Transverse colon (tissue), 4 donors: ENCODE results near the gene GOLGA5.

Source experiments
- CTCF ChIP-seq, 5 experiments: fragments of 200-600 bp in 3 of 5; fragments of 450-650 bp in 2 of 5; sonication (generic) in 3 of 5; IDR thresholded peaks; 1 replicate in 2 of 5; 2 replicates in 3 of 5; pipeline ENCODE4 v1.5.1; 2016 to 2017; ENCODE audit warnings: antibody characterized with exemption in 5 of 5, inconsistent platforms in 3 of 5, mild to moderate bottlenecking in 2 of 5, moderate library complexity in 1 of 5
- EP300 ChIP-seq: sonication (generic); formaldehyde crosslinking; IDR thresholded peaks from one replicate; pipeline ENCODE4 v1.6.1; 2017; ENCODE audit warnings: antibody characterized with exemption, low read depth
- POLR2A ChIP-seq: fragments of 450-650 bp; IDR thresholded peaks from one replicate; pipeline ENCODE4 v1.6.1; 2016; ENCODE audit warnings: antibody characterized with exemption, mild to moderate bottlenecking, moderate library complexity
- POLR2AphosphoS5 ChIP-seq, 3 donors: sonication (generic); formaldehyde crosslinking; IDR thresholded peaks; one replicate each; pipeline ENCODE4 v1.6.1; 2016; ENCODE audit warnings: antibody characterized with exemption in 3 of 3

GRCh38 chr14:92866901-92867865, 73.1 kb downstream of the GOLGA5 start:
- no peak for TF ChIP-seq CTCF (IDR thresholded peaks at IDR 0.05)
- TF ChIP-seq POLR2A: no peak
- TF ChIP-seq EP300: no peak
- TF ChIP-seq POLR2AphosphoS5 (IDR thresholded peaks at IDR 0.05): no peak
